Measurements from ENCODE around the gene SYMPK. TPM values are rescaled to one million over a fixed set of nuclear protein-coding genes. Genes with fewer than 3 reads are reported as not detected.

SYMPK gene
- total RNA-seq, 1 donor from 2014 or later, result 26.6 TPM

GRCh38 chr19:45866400-45867176 is 3.6 kb upstream of the SYMPK start:
- no peak for DNase-seq

GRCh38 chr19:45865269-45865948 is 2.5 kb upstream of the SYMPK start:
- no peak for DNase-seq

GRCh38 chr19:45864629-45865082 is 1.7 kb upstream of the SYMPK start:
- no peak for DNase-seq

- peak; percentile 24 for DNase-seq
Measured at GRCh38 chr19:45863840-45864628, 1.1 kb upstream of the SYMPK start, which contains the start of gene FOXA3. Gene FOXA3 (plus strand): TSS chr19:45864326. CDS start chr19:45864457, 131 bp downstream.

- no peak for DNase-seq
Measured at GRCh38 chr19:45863335-45863839, 440 bp upstream of the SYMPK start.

- no peak for DNase-seq
Measured at GRCh38 chr19:45862271-45862563, 730 bp downstream of the SYMPK start.

- DNase-seq, result no peak
Measured at GRCh38 chr19:45860359-45861259, 2.3 kb downstream of the SYMPK start.

- no peak for DNase-seq
Measured at GRCh38 chr19:45854167-45854778, 8.7 kb downstream of the SYMPK start.

- no peak for DNase-seq
Measured at GRCh38 chr19:45852983-45853382, 10.0 kb downstream of the SYMPK start.

- no peak for DNase-seq
Measured at GRCh38 chr19:45852145-45852750, 10.7 kb downstream of the SYMPK start.

- no peak for DNase-seq
Measured at GRCh38 chr19:45848922-45849321, 14.0 kb downstream of the SYMPK start.

- no peak for DNase-seq
Measured at GRCh38 chr19:45847663-45848062, 15.3 kb downstream of the SYMPK start.

- DNase-seq, result no peak
Measured at GRCh38 chr19:45842198-45842597, 20.7 kb downstream of the SYMPK start.

- DNase-seq, result no peak
Measured at GRCh38 chr19:45834970-45835369, 28.0 kb downstream of the SYMPK start.

- no peak for DNase-seq
Measured at GRCh38 chr19:45828945-45829344, 34.0 kb downstream of the SYMPK start.

GRCh38 chr19:45828523-45828922 is 34.4 kb downstream of the SYMPK start:
- no peak for DNase-seq

GRCh38 chr19:45827459-45828093 is 35.4 kb downstream of the SYMPK start:
- no peak for DNase-seq

GRCh38 chr19:45826934-45827333 is 36.0 kb downstream of the SYMPK start:
- no peak for DNase-seq

GRCh38 chr19:45825917-45826893 is 36.7 kb downstream of the SYMPK start:
- no peak for DNase-seq

Measured in tongue (tissue), 2 donors.